HG03108 (cell line): ENCODE measurements around the gene RAX2.
"Not testable (repeated sequence)": the region's sequence is repeated elsewhere in the genome, so short reads cannot be mapped to it uniquely, and the experiment has no call there.

ENCODE experiments used
- ATAC-seq: cut with Tn5 transposase; IDR thresholded peaks from one replicate; pipeline ENCODE4 v1.9.1; 2021; ENCODE audit warnings: moderate library complexity; ENCODE audit not compliant: unreplicated experiment

RAX2 gene

DNA sequence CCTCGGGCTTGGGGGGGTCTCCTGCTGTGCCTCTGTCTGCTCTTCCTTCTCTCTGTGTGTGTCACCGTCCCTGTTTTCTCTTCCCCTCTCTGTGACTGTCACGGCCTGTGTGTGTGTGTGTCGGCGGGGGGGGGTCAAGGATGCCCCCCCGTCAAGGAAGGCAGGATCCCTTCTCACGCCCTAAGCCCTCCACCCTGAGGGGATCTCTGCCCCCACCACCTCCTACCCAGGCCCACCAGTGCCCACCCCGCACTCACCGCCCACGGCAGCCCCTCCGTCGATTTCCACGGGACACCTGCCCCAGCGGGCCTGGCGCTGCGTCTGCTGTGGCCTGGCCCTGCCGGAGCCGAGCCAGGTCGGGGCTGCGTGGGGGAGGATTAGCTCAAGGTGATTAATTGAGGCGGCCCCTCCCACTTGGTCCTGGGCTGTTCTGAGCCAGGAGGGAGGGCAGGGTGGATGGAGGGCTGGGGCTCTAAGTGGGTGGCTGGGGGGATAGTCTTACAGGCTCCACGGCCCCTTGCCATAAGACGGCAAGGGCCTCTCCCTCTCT is at the start of gene RAX2:
Gene RAX2 (minus strand): TSS at position 323 of the 550 bp plus-strand sequence. CDS start 486 bp downstream, outside the sequence.
- ATAC-seq = no peak

DNA sequence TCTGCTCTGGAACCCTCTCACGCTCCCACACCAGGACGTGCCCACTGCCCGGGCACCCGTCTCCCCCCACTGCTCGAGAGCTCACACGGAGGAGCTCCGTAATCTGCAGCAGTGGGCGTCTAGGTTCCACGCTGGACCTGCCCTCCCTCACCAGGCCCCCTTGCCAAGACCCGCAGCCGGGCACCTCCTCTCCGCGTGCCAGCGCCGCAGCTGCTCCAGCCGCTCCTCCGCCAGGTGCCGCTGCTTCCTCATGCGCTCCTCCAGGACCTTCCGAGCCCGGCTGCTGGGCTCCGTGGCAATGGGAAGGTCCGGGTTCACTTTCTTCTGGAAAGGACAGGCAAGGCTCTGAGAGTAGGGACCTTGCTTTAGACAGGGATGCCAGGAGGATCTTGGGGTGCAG is 49.1 kb upstream of the RAX2 start:
- ATAC-seq = no peak

DNA sequence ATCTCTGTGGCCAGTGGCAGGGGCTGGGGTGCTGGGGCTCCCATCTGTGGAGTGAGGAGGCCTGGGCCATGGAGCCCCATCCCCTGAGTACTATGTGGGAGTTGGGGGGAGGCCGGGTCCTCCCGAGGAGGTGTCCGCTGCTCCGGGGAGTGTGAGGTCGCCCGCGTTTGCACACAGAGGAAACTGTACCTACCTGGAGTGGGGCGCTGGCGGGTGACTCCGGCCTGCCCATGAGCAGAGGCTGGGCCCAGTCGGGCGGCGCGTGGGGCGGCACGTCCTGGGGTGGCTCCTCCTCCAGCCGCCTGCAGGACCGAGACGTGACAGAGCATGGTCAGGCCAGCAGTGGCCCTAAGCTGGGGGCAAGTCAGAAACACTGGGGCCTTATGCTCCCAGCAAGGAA is 48.0 kb upstream of the RAX2 start:
- ATAC-seq = no peak

DNA sequence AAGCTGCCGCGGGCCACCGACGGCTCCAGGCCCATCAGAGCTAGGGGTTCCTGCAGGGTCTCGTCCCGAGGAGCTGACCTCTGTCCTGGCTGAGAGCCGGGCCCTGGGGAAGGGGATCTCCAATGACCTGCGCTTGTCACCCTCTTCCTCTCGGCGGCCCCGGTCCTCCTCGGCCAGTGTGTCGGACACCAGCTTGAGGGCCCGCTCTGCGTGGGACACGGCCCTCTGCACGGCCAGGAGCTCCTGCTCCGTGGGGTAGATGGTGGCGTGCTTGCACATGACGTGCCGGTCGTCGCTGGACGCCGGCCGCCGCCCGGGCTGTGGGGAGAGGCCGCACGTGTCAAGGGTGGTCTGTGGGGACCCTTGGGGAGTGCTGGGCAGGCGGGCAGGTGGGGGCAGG is 46.9 kb upstream of the RAX2 start:
- ATAC-seq = no peak

DNA sequence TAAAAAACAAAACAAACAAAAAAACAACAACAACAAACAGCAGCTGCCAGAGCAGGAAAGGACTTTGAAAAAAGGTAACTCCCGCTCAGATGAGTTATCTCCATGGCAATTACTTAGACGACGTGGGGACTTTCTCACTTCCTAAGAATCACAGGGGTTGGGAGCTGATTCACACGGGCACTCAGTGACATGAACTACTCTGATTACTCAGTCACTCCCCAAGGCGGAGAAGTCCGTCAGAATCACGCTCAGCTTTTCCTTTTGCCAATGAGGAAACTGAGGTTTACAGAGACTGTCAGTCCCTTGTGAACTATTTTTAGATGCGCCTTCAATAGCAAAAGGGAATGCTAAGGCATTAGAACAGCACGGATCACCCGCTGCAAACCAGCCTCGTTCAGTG is 46.4 kb upstream of the RAX2 start:
- ATAC-seq = no peak

DNA sequence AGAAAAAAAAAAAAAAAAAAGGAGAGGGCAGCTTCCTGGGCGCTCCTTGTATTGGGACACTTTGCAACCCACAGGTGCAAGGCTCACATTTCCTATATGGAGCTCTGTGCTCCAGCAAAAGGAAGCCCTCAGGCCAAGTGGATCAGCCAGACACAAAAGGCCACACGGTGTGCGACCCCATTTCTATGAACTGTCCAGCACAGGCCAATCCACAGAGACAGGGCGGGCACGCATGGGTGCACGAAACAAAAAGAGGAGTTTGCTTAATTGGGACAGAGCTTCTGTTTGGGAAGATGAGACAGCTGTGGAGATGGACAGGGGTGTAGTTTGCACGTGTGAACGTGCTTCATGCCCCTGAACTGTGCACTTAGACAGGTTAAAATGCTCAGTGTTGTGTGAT is 45.7 kb upstream of the RAX2 start:
- ATAC-seq = no peak

DNA sequence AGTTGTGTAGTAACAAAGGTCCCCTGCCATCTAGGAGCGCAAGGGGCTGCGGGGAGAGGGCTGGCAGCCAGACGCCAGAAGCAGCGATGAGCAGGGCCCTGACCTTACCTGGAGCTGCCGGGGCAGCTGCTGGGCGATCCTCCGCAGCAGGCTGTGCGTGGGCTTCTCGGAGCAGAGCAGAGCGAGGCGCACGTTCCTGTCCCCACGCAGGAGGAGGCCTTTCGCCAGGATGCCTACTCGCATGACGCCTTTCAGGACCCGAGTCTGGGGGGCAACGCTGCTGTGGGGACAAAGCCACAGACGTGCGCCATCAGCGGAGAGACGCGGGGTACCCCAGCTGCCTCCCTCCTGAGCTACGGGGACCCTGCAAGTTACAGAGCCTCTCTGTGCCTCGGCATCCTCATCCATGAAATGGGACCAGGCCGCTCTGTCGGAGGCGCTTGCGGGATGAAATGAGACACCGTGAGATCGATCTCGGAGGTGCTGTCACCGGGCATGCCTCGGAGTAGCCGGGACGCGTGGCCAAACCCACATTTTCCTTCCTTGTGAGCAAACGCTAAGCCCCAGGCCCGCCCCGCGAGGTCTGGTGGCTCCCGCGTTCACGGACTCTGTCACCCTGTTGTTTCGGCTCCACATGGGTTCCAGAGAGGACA is 44.7 kb upstream of the RAX2 start:
- no peak for ATAC-seq

DNA sequence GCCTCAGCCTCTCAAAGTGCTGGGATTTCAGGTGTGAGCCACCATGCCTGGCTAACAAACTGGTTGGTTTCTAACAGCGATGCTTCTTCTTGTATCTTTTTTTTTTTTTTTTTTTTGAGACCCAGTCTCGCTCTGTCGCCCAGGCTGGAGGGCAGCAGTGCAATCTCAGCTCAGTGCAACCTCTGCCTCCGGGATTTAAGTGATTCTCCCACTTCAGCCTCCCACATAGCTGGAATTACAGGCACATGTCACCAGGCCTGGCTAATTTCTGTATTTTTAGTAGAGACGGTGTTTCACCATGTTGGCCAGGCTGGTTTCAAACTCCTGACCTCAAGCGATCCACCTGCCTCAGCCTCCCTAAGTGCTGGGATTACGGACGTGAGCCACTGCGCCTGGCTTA is 44.1 kb upstream of the RAX2 start:
- ATAC-seq = not testable (repeated sequence)

DNA sequence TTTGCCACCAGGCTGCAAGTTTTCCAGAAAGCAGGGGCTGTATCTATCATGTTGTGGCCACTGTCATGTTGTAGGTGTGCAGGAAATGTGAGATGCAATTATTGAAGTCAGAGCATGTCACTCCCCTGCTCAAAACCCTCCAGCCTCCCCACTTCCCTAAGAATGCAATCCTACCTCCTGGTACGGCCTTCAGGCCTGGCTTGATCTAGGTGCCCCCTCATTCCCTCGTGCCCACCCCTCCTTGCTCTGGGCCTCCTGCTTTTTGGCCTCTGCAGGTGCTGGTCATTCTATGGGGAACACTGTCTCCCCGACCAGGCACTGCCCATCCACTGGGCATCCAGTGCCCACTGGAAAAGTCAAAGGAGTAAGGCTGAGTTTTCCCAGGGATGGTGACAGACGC is 42.6 kb upstream of the RAX2 start:
- ATAC-seq = no peak

DNA sequence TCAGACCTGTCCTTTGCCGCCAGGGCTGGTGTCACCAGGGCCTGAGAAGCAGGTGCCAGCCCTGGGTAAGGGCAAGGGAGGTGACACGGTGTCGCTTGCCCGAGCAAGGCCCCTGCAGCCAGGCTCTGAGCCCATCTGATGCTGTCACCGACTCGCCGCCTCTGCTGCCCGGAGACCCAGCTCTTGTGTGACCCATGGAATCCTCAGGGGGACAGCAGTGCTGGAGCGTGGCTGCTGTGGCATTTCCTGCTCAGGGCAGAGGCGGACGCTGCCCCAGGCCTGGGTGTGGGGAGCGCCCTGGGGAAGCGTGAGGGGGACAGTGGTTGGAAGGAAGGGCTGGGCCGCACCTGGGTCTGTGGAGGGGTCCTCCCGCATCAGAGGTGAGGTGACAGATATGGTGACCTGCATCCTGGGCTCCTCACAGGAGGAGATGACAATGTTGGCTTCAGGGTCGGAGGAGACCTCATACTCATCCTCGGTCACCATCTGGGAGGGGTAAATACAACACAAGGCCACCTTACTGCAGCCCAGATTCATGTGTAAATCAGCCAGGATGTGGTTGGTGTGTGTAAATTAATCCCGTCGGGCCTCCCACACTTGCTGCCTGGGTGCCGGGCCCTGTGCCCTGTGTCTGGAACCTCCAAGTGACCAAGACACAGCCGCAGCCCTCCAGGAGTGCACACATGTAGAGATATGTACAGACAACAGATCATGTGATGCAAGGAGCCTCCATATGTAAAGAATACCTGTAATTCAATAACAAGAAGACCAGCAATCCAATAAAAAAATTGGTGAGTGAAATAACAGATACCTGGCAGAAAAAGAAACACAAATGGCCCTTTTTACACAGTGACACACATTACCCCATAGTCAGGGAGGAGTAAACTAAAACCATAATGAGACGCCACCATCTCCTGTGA is 41.7 kb upstream of the RAX2 start:
- ATAC-seq = no peak

DNA sequence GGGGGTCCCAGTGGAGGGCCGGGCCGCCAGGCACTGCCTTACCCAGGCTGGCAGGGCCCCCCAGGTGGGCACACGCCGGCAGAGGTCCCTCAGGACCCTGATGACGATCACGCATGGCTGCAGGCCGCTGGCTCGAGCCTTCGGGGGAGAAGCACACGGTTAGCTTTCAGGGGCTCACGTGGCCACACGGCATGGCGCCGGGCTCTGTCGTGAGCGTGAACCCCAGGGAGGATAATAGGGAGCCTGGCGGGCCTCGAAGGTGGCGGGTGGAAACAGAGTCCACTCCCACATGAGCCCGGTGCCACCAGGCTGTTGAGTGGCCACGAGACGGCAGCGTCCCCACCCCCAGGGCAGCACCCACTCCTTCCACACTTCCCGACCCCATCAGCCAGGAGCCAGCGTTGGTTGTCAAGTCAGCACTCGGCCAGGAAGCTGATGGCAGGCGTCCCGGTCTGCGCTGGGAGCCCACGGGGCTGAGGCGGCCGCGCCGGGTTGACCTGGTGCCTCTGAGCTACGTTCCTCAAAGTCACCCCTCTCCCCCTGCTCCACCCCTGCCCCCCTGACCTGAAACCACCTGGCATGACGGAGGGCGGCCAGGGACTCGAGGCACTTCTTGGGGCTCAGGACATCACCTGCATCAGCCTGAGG is 38.8 kb upstream of the RAX2 start:
- peak; percentile 12 for ATAC-seq

DNA sequence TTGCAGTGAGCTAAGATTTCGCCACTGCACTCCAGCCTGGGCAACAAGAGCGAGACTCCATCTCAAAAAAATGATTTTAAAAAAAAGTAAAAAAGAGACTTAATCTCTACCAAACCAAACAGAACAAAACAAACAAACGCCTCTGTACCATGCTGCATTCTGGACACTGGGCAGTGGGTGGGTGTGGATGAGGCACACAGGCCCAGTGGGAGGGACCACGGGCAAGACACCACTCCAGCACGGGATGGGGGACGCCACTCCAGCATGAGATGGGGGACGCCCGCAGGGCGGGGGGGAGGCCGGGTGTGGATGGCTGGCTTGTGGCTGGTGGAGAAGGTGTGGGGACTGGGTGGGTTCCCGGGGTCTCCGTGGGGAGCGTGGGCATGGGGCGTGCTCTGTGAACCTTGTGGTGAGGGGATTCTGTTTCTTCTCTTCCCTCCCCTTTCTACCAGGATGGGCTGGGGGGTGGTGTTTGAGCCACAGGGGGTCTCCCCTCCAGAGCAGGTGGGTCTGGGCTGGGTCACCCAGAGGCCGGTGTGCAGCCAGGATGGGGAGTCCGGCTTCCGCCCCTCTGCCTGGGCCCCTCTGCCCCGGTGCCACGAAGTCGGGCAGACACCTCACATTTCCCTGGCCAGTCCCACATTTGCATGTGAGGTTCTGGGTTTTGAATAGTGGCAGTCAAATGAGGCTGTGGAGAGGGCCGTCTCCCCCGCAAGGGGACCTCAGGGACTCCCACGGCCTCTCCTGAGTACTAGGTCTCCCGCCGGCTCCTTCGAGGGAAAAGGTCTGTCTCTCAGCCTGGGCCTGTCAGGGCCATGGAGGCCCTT is 38.1 kb upstream of the RAX2 start:
- ATAC-seq = peak; percentile 47

DNA sequence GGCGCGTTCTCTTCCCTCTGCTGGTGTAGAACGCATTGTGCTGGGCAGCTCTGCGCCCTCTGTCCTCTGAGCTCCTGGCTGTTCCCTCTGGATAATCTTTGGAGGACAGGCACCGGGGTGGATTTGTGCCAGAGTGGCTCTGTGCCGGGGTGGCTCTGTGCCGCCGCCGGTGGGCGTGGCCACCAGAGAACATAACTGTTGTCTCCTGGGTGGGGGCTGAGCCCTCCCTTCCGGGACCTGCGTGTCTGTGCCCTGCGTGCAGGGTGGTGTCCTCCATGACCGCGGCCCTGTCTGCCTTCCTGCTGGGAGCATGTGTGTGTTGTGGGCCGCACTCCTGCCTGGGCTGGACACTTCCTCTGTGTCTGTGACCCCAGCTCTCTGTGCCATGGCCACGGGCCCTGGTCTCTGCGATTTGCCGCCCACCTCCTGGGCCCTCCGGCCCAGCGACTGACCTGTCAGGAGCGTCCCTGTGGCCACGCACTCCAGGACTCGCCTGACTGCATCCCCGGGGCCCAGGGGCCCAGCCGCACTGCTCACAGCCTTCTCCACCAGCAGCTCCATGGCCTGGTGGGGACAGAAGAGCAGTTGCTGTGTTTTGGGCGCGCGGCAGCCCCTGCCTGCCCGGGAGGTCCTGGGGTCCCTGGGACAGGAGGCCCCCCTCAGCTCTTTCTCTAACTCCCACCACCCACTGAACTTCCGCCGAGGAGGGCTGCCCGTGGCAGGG is 36.6 kb upstream of the RAX2 start:
- no peak for ATAC-seq

DNA sequence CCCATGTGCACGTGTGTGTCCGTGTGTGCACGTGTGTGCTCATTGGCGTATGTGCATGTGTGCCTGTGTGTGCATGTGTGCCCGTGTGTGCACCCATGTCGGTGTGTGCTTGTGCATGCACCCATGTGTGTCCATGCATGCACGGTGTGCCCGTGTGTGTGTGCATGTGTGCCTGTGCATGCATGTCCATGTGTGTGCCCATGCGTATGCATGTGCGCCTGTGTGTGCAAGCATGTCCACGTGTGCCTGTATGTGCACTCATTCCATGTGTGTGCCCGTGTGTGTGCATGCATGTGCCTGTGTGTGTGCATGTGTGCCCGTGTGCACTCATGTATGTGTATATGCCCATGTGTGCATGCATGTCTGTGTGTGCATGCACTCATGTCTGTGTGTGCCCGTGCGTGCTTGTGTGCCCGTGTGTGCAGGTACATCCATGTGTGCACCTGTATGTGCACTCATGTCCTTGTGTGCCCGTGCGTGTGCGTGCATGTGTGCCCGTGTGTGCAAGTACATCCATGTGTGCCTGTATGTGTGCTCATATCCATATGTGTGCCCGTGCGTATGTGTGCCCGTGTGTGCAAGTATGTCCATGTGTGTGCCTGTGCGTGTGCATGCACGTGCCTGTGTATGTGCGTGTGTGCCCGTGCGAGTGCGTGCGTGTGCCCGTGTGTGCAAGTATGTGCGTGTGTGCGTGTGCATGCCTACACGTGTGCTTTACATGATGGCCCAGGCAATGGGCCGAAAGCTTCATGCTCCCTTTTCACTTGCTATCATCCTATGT is 35.7 kb upstream of the RAX2 start:
- no peak for ATAC-seq

DNA sequence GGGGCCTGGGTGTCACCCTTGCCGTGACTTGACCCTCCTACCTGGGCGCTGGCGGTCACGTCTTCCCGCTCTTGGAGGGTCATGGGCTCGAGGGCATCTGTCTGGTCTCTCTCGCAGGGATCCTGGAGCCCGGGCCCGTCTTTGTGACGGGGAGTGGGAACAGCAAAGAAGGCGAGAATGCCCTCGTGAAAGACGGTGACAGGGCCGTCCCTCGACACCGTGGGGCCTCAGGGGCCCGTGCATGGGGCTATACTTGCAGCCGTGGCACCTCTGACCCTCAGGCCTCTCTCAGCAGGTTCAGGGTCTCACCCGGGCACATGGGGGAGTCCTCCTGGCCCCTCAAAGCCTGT is 35.1 kb upstream of the RAX2 start:
- no peak for ATAC-seq

DNA sequence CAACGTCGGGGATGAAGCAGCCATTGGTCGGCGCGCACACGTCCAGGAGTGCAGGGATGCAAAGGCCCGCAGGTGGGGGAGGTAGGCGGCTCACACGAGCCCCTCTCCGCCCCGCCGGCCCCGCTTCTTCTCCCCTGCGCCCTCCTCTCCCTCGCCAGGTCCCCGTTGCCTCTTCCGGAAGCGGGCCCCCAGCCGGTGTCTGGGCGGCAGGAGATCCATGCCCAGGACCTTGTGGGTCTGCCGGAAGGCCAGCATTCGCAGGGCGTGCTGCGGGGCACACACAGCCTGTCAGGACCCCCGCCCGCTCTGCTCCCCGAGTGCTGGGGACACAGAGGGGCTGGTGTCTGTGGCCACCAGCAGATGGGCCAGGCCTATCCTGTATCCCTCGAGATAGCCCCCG is 33.8 kb upstream of the RAX2 start:
- ATAC-seq = no peak

DNA sequence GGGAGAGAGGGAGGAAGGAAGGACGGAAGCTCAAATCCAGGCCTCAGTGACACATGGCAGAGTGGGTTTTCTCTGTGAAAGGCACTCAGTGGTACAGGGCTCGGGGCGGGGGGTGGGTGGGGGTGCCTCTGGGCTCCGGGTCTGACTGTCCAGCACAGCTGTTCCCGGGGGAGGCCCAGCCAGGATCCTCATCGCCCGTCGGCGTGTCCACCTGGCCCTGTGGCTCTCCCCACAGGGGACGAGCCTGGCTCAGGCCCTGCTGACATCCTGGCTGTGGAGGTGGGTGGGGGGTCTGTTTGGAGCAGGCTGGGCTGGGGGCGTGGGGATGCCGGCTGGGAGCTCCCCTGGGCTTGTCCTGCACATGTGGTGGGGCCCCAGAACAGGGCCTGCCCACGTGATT is 32.4 kb upstream of the RAX2 start:
- ATAC-seq = no peak

DNA sequence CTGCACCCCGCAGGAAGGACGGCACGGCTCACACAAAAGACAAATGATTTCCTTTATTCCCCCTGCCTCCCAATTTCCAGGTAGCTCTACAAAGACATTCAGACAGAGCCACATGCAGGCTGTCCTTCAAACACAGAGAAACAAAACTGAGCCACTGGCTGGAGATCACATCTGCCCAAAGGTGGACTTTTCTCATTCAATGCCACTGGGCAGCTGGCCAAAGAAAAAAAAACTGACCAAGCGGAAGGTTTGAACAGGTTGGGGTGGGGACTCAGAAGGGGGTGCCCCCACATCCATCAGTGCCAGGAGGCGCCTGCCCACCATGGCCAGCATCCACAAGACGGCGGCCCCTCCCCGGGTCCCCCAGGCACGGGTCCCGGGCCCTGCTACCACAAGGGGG is 32.0 kb upstream of the RAX2 start:
- no peak for ATAC-seq

DNA sequence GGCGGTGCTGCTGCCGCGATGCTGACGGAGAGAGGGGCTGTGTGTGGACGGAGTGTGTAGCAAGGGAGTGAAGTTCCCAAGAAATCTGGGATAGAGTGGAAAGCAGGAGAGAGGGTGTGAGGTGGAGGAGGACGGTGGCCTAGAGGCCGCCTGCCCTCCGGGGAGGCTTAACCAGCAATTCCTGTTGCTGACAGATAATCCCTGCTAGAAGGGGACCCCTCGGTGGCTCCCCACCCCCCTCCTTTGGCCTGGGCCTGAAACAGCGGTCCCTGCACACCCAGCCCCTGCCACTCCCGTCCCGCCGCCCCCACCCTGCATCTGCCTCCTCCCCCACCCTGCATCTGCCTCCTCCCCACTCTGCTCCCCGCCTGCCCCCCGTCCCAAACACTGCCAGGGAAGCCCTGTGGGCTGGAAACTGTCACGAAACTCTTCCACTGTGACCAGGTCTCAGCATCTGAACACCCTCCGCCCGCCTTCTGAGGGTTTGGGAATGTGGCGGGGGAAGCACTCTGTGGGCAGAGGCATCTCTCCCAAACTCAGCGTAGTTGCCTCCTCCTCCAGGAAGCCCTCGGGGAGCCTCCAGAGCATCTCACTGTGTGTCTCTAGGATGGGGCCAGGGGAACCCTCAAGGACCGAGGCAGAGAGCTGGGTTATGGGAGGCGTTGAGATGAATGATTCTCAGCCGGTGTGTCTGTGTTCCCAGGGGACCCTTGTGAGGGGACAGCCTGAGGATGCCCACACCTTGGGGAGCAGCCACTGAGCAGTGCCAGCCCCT is 31.3 kb upstream of the RAX2 start:
- ATAC-seq = no peak
